Measurements from ENCODE around the gene SLC31A1.
A peak's percentile ranks its signal among the peaks of the same experiment; 100 is the strongest.

Gene SLC31A1

DNA sequence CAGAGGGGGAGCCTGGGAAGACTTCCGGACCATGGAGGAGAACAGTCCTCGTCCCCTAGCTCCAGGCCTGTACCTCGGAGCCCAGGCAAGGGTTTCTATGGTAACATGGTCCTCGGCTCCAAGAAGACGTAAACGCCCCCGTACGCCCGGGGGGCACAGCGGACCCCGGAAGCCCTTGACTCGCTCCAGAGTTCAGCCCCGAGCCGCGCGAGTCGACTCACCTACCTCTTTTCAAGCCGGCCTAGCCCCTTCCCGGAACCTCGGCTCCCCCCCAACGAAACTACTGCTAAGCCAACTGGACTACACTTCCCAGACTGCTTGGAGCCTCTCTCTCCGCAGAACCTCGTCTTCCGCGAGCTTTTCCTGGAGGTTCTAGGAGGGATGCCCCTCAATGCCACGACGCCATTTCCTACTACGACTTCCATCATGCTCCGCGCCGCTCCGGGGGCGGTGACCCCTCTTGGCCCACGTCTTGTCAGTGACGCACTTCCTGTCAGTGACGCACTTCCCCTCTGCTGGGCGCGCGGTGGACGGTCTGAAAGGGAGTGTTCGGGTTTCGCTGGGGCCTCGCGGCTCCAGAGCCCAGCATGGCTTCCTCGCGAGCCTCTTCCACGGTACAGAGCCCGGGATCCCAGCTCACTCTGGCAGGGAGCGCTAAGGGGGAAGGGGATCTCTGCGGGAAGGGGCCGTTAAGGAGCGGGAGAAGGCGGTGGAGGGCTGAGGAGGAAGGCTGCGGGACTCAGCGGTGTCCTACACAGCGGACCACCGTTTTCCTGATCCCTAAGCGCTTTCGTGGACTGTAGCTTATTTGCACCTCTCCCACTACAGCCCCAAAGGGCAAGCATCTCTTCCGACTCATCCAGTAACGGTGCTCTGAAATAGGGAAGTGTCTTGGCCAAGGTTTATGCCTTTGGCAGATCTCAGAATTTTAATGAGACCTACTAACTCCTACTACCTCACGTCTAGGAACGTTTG lies 54.1 kb downstream of the SLC31A1 start, which contains the start of the genes CDC26 and PRPF4:
Gene CDC26, minus strand, starts transcription at position 416 of the 975 bp plus-strand sequence. CDS start 3,065 bp downstream, outside the sequence.
Gene PRPF4, plus strand, starts transcription at position 502 of the 975 bp plus-strand sequence. Its CDS starts 86 bp downstream, at position 588.
- Histone ChIP-seq H3K36me3 (replicated peaks) (peaks cover 43% of the 10 kb centered on the region), H3K27ac (peak within 1 kb of the TSS; percentile 88), H3K27me3 (replicated peaks) (no peaks in the 10 kb centered on the region), H3K4me3 (ENCODE audit: low read depth, low read length) (peak within 1 kb of the TSS; percentile 96)
- in situ Hi-C loops (cut with HindIII; ENCODE audit: low pct_ligation_motif_present, low sequenced_read_pairs) = no loop called here
- TF ChIP-seq, protein P1, sequence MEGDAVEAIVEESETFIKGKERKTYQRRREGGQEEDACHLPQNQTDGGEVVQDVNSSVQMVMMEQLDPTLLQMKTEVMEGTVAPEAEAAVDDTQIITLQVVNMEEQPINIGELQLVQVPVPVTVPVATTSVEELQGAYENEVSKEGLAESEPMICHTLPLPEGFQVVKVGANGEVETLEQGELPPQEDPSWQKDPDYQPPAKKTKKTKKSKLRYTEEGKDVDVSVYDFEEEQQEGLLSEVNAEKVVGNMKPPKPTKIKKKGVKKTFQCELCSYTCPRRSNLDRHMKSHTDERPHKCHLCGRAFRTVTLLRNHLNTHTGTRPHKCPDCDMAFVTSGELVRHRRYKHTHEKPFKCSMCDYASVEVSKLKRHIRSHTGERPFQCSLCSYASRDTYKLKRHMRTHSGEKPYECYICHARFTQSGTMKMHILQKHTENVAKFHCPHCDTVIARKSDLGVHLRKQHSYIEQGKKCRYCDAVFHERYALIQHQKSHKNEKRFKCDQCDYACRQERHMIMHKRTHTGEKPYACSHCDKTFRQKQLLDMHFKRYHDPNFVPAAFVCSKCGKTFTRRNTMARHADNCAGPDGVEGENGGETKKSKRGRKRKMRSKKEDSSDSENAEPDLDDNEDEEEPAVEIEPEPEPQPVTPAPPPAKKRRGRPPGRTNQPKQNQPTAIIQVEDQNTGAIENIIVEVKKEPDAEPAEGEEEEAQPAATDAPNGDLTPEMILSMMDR (IDR thresholded peaks at IDR 0.05; ENCODE audit: low read depth, low read length, missing control alignments) = no peak
- DNase-seq = peak; percentile 98

DNA sequence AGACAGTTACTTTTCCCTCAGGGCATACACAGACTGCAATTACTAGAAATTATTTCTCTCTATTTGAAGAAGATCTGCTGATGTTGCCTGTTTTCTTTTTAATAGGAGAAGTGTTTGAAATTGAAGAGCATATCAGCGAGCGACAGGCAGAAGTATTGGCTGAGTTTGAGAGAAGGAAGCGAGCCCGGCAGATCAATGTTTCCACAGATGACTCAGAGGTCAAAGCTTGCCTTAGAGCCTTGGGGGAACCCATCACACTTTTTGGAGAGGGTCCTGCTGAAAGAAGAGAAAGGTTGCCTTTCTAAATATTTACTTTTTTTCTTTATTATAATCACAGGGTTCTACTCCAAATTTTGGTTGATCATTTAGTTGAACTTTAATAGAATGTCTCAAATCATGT lies 57.5 kb downstream of the SLC31A1 start:
- TF ChIP-seq, protein P1 (IDR thresholded peaks at IDR 0.05; ENCODE audit: low read depth, low read length, missing control alignments) = no peak
- in situ Hi-C loops (cut with HindIII; ENCODE audit: low pct_ligation_motif_present, low sequenced_read_pairs) = no loop called here
- peaks cover 46% of the 10 kb centered on the region for H3K36me3 ChIP-seq (replicated peaks)

DNA sequence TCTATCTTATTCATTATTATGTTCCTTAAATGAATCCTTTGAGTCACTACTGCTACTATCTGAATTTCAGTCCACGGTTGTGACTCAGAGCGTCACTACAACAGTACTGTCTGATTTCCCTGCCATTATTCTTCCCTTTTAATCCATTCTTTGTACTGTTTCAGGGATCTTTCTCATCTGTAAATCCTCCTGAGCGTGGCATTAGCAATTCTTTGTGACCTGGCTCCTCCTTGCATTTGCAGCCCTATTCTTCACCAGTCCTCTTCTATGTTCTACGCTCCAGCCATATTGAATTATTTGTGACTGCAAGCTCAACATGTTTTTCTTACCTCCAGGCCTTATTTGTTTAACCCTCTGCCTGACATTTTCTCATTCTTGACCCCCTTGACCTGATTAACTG lies 60.0 kb downstream of the SLC31A1 start:
- no peak for DNase-seq
- H3K36me3 ChIP-seq (replicated peaks) = peaks cover 65% of the 10 kb centered on the region
- H3K27me3 ChIP-seq (replicated peaks) = no peaks in the 10 kb centered on the region
- H3K4me3 ChIP-seq (ENCODE audit: low read depth, low read length) = no peak overlapping the region
- no peak overlapping the region for H3K27ac ChIP-seq
- in situ Hi-C loops (cut with HindIII; ENCODE audit: low pct_ligation_motif_present, low sequenced_read_pairs) = no loop called here
- TF ChIP-seq, protein P1 (IDR thresholded peaks at IDR 0.05; ENCODE audit: low read depth, low read length, missing control alignments) = no peak

More for the DNA sequence above, 57.5 kb downstream of the SLC31A1 start:
- Histone ChIP-seq H3K27ac (no peak overlapping the region), H3K27me3 (replicated peaks) (no peaks in the 10 kb centered on the region), H3K4me3 (ENCODE audit: low read depth, low read length) (no peak overlapping the region)
- no peak for DNase-seq

DNA sequence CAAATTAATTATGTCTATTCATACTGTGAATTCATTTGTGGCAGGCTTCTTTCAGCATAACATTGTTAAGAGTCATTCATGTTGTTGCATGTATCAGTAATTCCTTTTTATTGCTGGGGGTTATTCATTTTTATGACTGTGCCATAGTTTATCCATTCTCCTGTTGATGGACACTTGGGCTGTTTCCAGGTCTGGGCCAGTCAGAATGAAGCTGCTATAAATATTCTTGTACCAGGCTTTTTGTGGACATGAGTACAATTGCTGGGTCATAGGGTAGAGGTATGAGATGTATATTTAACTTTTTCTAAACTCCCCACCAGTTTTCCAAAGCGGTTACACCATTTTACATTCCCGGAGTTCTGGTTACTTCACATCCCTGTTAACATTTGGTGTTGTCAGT lies 67.7 kb downstream of the SLC31A1 start:
- Histone ChIP-seq H3K4me3 (ENCODE audit: low read depth, low read length) (no peak overlapping the region), H3K36me3 (replicated peaks) (peaks cover 84% of the 10 kb centered on the region), H3K27me3 (replicated peaks) (no peaks in the 10 kb centered on the region), H3K27ac (no peak overlapping the region)
- no peak for DNase-seq
- TF ChIP-seq, protein P1 (IDR thresholded peaks at IDR 0.05; ENCODE audit: low read depth, low read length, missing control alignments) = no peak
- in situ Hi-C loops (cut with HindIII; ENCODE audit: low pct_ligation_motif_present, low sequenced_read_pairs) = no loop called here

DNA sequence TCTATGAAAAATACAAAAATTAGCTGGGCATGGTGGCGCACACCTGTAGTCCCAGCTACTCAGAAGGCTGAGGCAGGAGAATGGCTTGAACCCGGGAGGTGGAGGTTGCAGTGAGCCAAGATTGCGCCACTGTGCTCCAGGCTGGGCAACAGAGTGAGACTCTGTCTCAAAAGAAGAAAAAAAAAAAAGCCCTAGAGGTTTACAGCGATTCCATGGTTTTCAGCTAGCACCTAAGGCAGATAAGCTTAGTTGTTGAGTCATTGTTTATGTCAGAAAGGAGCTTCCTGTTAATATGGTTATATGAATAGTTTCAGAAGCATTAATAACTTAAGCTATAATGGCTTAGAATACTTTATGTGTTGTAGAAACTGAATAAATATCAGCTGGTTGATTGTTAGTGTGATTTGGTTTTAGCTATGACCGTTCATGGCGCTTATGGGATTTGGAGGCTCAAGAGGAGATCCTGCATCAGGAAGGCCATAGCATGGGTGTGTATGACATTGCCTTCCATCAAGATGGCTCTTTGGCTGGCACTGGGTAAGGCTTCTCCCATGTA lies 68.8 kb downstream of the SLC31A1 start:
- DNase-seq = no peak
- Histone ChIP-seq H3K36me3 (replicated peaks) (peaks cover 75% of the 10 kb centered on the region), H3K27me3 (replicated peaks) (no peaks in the 10 kb centered on the region), H3K4me3 (ENCODE audit: low read depth, low read length) (no peak overlapping the region), H3K27ac (no peak overlapping the region)
- in situ Hi-C loops (cut with HindIII; ENCODE audit: low pct_ligation_motif_present, low sequenced_read_pairs) = no loop called here
- TF ChIP-seq, protein P1 (IDR thresholded peaks at IDR 0.05; ENCODE audit: low read depth, low read length, missing control alignments) = no peak
